HepG2 (cell line): ENCODE measurements around the gene CHRNG.

Source experiments
- BCL3 ChIP-seq: sonication (generic); formaldehyde crosslinking; IDR thresholded peaks from 2 replicates; pipeline ENCODE4 v1.5.1; 2020; ENCODE audit warnings: mild to moderate bottlenecking, missing genetic modification reagents, moderate library complexity
- NFIC ChIP-seq: IDR thresholded peaks from 2 replicates; pipeline ENCODE4 v1.6.1; 2012; ENCODE audit warnings: mild to moderate bottlenecking, low read length, inconsistent platforms
- TF ChIP-seq, protein P1 (sequence below): sonication (generic); formaldehyde crosslinking; IDR thresholded peaks from 2 replicates; pipeline ENCODE4 v1.4.0; 2020; ENCODE audit warnings: missing genetic modification reagents, borderline replicate concordance

DNA sequence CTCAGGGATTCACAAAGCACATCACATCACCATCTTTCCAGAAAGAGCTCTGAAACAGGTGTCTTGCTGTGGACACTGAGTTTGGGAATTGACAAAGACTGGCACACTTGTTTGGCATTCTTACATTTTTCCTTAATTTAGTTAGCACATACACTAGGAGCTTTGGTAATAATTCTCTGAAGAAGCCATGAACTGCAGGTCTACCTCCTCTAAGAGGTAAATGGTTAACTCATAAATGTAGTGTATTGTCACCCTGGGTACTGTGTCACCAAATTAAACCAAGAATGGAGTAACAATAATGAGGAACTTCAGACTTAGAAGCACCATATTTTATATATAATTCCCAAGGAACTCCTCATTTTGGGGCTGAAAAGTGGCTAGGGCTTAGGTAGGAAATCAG, 33.5 kb downstream of the CHRNG start:
- TF ChIP-seq, protein P1, sequence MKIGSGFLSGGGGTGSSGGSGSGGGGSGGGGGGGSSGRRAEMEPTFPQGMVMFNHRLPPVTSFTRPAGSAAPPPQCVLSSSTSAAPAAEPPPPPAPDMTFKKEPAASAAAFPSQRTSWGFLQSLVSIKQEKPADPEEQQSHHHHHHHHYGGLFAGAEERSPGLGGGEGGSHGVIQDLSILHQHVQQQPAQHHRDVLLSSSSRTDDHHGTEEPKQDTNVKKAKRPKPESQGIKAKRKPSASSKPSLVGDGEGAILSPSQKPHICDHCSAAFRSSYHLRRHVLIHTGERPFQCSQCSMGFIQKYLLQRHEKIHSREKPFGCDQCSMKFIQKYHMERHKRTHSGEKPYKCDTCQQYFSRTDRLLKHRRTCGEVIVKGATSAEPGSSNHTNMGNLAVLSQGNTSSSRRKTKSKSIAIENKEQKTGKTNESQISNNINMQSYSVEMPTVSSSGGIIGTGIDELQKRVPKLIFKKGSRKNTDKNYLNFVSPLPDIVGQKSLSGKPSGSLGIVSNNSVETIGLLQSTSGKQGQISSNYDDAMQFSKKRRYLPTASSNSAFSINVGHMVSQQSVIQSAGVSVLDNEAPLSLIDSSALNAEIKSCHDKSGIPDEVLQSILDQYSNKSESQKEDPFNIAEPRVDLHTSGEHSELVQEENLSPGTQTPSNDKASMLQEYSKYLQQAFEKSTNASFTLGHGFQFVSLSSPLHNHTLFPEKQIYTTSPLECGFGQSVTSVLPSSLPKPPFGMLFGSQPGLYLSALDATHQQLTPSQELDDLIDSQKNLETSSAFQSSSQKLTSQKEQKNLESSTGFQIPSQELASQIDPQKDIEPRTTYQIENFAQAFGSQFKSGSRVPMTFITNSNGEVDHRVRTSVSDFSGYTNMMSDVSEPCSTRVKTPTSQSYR = no peak
- no peak for TF ChIP-seq BCL3 (CRISPR knock-in tag)
- no peak for TF ChIP-seq NFIC
